ENCODE results near the gene LRRFIP1.
A peak's percentile ranks its signal among the peaks of the same experiment; 100 is the strongest.
"Not testable (repeated sequence)": the region's sequence is repeated elsewhere in the genome, so short reads cannot be mapped to it uniquely, and the experiment has no call there.

The LRRFIP1 gene

DNA sequence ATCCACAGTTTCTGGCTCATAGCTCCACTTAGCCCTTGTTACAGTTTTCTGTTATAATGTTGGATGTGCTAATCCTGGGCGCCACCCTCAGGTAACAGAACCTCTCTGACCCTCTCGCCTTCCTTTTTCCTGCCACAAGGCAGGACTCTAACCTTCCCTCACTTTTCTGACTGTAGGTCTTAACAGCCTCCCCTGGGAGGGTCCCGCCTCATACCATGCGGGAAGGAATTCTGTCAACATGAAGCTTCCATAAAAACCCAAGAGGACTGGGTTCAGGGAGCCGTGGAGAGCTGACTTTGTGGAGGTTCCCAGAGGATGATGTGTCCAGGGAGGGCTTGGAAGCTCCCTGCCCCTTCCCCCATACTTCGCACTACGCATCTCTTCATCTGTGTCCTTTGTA, 25.0 kb upstream of the LRRFIP1 start:
- H3K4me3 ChIP-seq (ENCODE audit: low read depth, low read length): no peak overlapping the region
- no peaks in the 10 kb centered on the region for H3K36me3 ChIP-seq (ENCODE audit: control insufficient read depth, insufficient read depth, low read length)
- H3K4me1 ChIP-seq: peaks cover 11% of the 10 kb centered on the region
- H3K79me2 ChIP-seq: no peaks in the 10 kb centered on the region
- H2AFZ ChIP-seq: no peak overlapping the region
- no peaks in the 10 kb centered on the region for H3K27me3 ChIP-seq (ENCODE audit: control insufficient read depth, insufficient read depth, low read length)
- no peaks in the 10 kb centered on the region for H3K9me3 ChIP-seq (ENCODE audit: control insufficient read depth, low read length)
- no peak overlapping the region for H3K27ac ChIP-seq
- TF ChIP-seq, protein P1, sequence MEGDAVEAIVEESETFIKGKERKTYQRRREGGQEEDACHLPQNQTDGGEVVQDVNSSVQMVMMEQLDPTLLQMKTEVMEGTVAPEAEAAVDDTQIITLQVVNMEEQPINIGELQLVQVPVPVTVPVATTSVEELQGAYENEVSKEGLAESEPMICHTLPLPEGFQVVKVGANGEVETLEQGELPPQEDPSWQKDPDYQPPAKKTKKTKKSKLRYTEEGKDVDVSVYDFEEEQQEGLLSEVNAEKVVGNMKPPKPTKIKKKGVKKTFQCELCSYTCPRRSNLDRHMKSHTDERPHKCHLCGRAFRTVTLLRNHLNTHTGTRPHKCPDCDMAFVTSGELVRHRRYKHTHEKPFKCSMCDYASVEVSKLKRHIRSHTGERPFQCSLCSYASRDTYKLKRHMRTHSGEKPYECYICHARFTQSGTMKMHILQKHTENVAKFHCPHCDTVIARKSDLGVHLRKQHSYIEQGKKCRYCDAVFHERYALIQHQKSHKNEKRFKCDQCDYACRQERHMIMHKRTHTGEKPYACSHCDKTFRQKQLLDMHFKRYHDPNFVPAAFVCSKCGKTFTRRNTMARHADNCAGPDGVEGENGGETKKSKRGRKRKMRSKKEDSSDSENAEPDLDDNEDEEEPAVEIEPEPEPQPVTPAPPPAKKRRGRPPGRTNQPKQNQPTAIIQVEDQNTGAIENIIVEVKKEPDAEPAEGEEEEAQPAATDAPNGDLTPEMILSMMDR (IDR thresholded peaks at IDR 0.05): no peak
- no peak overlapping the region for H3K9ac ChIP-seq
- no peak overlapping the region for H3K4me2 ChIP-seq (ENCODE audit: low read length)

DNA sequence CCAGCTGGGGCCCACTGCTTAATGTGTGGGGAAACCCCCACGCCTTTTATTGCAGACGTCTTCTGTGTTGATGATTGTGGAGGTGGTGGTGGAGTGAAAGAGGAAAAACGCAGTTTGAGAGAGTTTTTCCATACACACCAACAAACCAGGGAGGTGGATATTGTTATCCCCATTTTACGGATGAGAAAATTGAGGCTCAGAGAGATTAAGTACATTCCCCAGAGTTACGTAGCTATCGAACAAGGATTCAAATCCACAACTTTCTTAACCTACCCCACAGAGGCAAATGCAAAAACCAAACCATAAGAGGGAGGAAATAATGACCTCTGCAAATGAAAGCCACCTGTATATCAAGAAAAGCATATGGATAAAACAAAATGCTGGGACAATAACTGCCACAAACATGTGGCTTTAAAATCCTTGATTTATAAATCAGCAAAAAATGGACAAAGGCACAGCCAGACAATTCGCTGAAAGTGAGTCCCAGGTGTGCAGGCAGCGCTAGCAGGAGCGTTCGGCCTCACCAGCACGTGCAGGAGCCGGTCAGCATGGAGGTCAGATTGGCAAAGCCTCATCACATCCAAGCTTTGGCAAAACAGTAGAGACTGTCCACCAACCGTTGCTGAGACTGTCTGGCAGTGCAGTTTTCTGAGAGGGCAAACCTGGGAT, 24.2 kb upstream of the LRRFIP1 start:
- Histone ChIP-seq H3K4me2 (ENCODE audit: low read length) (no peak overlapping the region), H3K9me3 (ENCODE audit: control insufficient read depth, low read length) (no peaks in the 10 kb centered on the region), H3K36me3 (ENCODE audit: control insufficient read depth, insufficient read depth, low read length) (no peaks in the 10 kb centered on the region), H3K79me2 (no peaks in the 10 kb centered on the region), H3K27me3 (ENCODE audit: control insufficient read depth, insufficient read depth, low read length) (no peaks in the 10 kb centered on the region), H3K4me3 (ENCODE audit: low read depth, low read length) (no peak overlapping the region), H3K4me1 (peaks cover 11% of the 10 kb centered on the region), H3K9ac (no peak overlapping the region), H3K27ac (no peak overlapping the region), H2AFZ (peak overlapping the region; percentile 9)
- TF ChIP-seq, protein P1 (IDR thresholded peaks at IDR 0.05): no peak

DNA sequence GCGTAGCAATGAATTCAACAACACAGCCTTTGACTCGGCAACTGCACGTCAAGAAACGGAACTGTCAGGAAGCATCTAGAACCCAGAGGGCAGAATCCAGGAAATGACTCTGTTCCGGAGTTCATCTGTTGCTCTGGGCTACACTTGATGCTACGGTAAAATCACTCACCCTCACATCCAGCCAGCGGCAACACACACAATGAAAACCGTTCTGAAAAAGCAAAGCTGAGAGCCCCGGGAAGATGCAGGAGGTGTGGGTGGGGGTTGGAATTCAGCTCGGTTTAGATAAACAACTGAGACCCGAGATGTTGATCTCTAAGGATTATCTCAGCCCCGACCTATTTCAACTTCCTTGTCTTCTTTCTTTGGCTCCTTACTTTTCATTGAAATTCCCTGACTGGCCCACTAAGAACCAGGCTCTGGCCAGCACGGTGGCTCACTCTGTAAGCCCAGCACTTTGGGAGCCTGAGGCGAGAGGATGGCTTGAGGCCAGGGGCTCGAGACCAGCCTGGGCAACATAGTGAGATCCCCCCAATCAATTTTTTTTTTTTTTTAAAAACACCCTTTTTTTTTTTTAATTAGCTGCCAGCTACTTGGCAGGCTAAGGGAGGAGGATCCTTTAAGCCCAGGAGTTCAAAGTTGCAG, 23.5 kb upstream of the LRRFIP1 start:
- Histone ChIP-seq H3K9me3 (ENCODE audit: control insufficient read depth, low read length) (no peaks in the 10 kb centered on the region), H3K79me2 (no peaks in the 10 kb centered on the region), H3K27ac (peak overlapping the region; percentile 64), H3K27me3 (ENCODE audit: control insufficient read depth, insufficient read depth, low read length) (no peaks in the 10 kb centered on the region), H3K4me1 (peaks cover 11% of the 10 kb centered on the region), H3K4me3 (ENCODE audit: low read depth, low read length) (no peak overlapping the region), H2AFZ (peak overlapping the region; percentile 9), H3K4me2 (ENCODE audit: low read length) (no peak overlapping the region), H3K36me3 (ENCODE audit: control insufficient read depth, insufficient read depth, low read length) (no peaks in the 10 kb centered on the region), H3K9ac (no peak overlapping the region)
- TF ChIP-seq, protein P1 (IDR thresholded peaks at IDR 0.05): no peak

DNA sequence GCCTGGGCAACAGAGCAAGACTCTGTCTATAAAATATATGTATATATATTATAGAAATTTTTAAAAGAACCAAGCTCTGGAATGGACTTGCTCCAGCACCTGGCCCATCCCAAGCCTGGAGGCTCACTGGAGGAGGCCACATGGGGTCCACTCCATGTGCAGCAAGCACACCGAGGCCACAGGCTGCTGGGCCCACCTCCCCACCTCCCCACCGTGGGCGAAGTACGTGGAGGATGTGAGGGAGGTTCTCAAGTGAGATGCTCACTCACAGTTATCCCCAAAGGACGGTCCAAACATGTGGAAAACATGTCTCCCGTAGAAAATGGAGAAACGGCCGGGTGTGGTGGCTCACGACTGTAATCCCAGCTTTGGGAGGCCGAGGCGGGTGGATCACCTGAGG, 23.0 kb upstream of the LRRFIP1 start:
- no peaks in the 10 kb centered on the region for H3K36me3 ChIP-seq (ENCODE audit: control insufficient read depth, insufficient read depth, low read length)
- H3K9me3 ChIP-seq (ENCODE audit: control insufficient read depth, low read length): no peaks in the 10 kb centered on the region
- no peaks in the 10 kb centered on the region for H3K27me3 ChIP-seq (ENCODE audit: control insufficient read depth, insufficient read depth, low read length)
- no peak overlapping the region for H3K4me3 ChIP-seq (ENCODE audit: low read depth, low read length)
- no peaks in the 10 kb centered on the region for H3K79me2 ChIP-seq
- H3K4me2 ChIP-seq (ENCODE audit: low read length): no peak overlapping the region
- TF ChIP-seq, protein P1 (IDR thresholded peaks at IDR 0.05): no peak
- no peak overlapping the region for H3K27ac ChIP-seq
- H3K9ac ChIP-seq: no peak overlapping the region
- H2AFZ ChIP-seq: no peak overlapping the region
- peaks cover 11% of the 10 kb centered on the region for H3K4me1 ChIP-seq

DNA sequence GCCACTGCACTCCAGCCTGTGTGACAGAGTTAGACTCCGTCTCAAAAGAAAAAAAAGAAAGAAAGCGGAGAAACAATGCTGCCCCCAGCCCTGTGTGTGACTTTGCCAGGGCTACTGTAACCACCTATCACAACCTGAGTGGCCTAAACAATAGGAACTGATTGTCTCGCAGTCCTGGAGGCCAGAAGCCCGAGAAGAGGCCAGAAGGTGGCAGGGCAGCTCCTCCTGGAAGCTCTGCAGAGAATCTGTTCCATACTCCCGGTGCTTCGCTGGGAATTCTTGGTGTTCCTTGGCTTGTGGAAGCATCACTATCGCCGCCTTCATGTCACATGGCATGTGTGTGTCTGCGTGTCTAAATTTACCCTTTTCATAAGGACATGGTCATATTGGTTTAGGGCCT, 22.4 kb upstream of the LRRFIP1 start:
- H3K27me3 ChIP-seq (ENCODE audit: control insufficient read depth, insufficient read depth, low read length): no peaks in the 10 kb centered on the region
- H3K4me1 ChIP-seq: peaks cover 10% of the 10 kb centered on the region
- no peak overlapping the region for H3K27ac ChIP-seq
- TF ChIP-seq, protein P1 (IDR thresholded peaks at IDR 0.05): peak; percentile 31
- no peak overlapping the region for H2AFZ ChIP-seq
- H3K4me2 ChIP-seq (ENCODE audit: low read length): no peak overlapping the region
- no peak overlapping the region for H3K9ac ChIP-seq
- H3K9me3 ChIP-seq (ENCODE audit: control insufficient read depth, low read length): no peaks in the 10 kb centered on the region
- no peaks in the 10 kb centered on the region for H3K79me2 ChIP-seq
- H3K36me3 ChIP-seq (ENCODE audit: control insufficient read depth, insufficient read depth, low read length): no peaks in the 10 kb centered on the region
- no peak overlapping the region for H3K4me3 ChIP-seq (ENCODE audit: low read depth, low read length)

DNA sequence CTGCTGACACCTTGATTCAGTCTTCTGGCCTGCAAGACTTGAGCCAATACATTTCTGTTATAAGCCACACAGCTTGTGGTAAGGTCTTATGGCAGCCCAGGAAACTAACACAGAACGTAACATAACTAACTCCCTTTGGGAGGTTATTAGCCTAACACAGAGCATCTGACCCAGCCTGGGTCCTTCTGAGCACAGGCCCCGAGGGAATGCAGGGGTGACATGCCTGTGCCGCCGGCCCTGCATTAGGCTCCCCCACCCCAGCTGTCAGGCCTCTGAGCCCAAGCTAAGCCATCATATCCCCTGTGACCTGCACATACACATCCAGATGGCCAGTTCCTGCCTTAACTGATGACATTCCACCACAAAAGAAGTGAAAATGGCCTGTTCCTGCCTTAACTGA, 20.9 kb upstream of the LRRFIP1 start:
- H3K9me3 ChIP-seq (ENCODE audit: control insufficient read depth, low read length); H3K4me2 ChIP-seq (ENCODE audit: low read length); H2AFZ ChIP-seq; H3K9ac ChIP-seq; H3K4me3 ChIP-seq (ENCODE audit: low read depth, low read length); H3K27me3 ChIP-seq (ENCODE audit: control insufficient read depth, insufficient read depth, low read length); H3K36me3 ChIP-seq (ENCODE audit: control insufficient read depth, insufficient read depth, low read length); H3K4me1 ChIP-seq; H3K27ac ChIP-seq; H3K79me2 ChIP-seq: not testable (repeated sequence)

Measured in parathyroid adenoma (tissue), 2 donors.